ENCODE data around the gene CCDC148.

DNA sequence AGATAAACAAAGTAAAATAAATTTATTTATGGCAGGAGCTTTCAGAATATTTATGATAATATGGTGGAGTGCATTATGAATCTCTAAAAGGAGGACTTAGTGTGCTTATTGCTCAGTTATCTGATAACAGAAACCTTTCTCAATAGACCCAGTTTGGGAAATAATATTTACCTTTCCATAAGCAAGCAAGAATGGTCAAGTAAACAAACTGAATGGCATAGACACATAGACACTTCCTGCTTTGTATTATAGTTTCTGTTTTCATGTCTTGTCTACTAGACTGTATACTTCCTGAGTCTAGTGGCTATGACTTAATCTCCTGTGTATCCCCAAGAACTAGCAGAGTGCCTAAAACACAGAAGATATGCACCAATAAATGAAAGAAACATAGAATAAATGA lies 267.0 kb downstream of the CCDC148 start:
- TF ChIP-seq POLR2AphosphoS5 (IDR thresholded peaks at IDR 0.05; ENCODE audit: low read depth, low read length) (no peak), SPI1 (IDR thresholded peaks at IDR 0.05; ENCODE audit: low read depth, low read length) (no peak), POLR2A (IDR thresholded peaks at IDR 0.05; ENCODE audit: low read depth, low read length) (no peak), POU2F2 (IDR thresholded peaks at IDR 0.05; ENCODE audit: low read depth, low read length) (no peak), TAF1 (IDR thresholded peaks at IDR 0.05; ENCODE audit: low read depth, low read length) (no peak), PAX5 (IDR thresholded peaks at IDR 0.05; ENCODE audit: insufficient read depth, low read length, severe bottlenecking) (no peak)
